ENCODE data around the gene TCEAL8.

DNA sequence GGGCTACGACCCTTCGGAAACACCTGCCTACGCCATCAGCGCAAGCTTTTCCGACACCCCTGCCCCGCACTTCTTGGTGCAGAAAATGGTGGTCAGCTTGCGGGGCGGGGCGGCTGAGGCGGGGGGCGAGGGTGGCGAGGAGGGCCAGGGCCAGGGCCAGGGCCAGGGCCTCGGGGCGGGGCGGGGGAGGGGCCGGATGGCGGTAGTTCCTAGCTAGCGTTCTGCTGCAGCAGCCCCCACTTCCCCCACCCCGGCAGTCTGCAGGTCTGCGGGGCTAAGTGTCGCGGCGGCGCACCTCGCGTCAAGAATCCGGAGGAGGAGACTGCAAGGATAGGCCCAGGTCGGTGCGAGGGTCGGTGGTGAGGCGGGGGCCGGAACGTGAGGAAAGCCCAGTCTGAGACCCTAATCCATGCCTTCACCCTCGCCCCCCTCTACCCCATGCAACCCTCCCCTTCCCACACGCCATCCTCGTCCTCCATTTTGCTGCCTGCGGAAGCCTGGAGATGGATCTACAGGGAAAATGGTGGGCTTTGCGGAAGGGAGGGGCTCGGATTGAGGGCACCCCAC is 39.4 kb downstream of the TCEAL8 start:
- TF ChIP-seq, protein P1, sequence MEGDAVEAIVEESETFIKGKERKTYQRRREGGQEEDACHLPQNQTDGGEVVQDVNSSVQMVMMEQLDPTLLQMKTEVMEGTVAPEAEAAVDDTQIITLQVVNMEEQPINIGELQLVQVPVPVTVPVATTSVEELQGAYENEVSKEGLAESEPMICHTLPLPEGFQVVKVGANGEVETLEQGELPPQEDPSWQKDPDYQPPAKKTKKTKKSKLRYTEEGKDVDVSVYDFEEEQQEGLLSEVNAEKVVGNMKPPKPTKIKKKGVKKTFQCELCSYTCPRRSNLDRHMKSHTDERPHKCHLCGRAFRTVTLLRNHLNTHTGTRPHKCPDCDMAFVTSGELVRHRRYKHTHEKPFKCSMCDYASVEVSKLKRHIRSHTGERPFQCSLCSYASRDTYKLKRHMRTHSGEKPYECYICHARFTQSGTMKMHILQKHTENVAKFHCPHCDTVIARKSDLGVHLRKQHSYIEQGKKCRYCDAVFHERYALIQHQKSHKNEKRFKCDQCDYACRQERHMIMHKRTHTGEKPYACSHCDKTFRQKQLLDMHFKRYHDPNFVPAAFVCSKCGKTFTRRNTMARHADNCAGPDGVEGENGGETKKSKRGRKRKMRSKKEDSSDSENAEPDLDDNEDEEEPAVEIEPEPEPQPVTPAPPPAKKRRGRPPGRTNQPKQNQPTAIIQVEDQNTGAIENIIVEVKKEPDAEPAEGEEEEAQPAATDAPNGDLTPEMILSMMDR (IDR thresholded peaks at IDR 0.05) = no peak
- TF ChIP-seq POLR2A (IDR thresholded peaks at IDR 0.05) = no peak
